GM23338 (cell line): ENCODE data around the gene SLIT1. TPM values are rescaled to one million over a fixed set of nuclear protein-coding genes. Genes with fewer than 3 reads are reported as not detected.

Experiments
- ATAC-seq: fragments of 200-7000 bp; cut with Tn5 transposase; 3 replicates; pipeline ENCODE4 v1.9.1; 2020
- DNase-seq: peaks from one replicate; pipeline ENCODE4 v3.0.0-alpha.2; 2015; ENCODE audit warnings: low spot score
- H2AFZ ChIP-seq: fragments of 200-600 bp; sonication (generic); 2 replicates; pipeline ENCODE4 v1.8.0; 2016; ENCODE audit warnings: antibody characterized with exemption, mild to moderate bottlenecking, moderate library complexity
- H3F3A ChIP-seq: fragments of 200-600 bp; sonication (generic); replicated peaks from 2 replicates; pipeline ENCODE4 v1.8.0; 2017; ENCODE audit warnings: antibody characterized with exemption, mixed run types, low read depth
- H3K27ac ChIP-seq: fragments of 200-600 bp; sonication (generic); 2 replicates; pipeline ENCODE4 v1.6.1; 2016; ENCODE audit warnings: low read depth
- H3K27me3 ChIP-seq: fragments of 200-600 bp; sonication (generic); 2 replicates; pipeline ENCODE4 v1.8.0; 2016; ENCODE audit warnings: mild to moderate bottlenecking, mixed run types, moderate library complexity; ENCODE audit not compliant: insufficient read depth
- H3K36me3 ChIP-seq: fragments of 200-600 bp; sonication (generic); 2 replicates; pipeline ENCODE4 v1.8.0; 2016; ENCODE audit warnings: mild to moderate bottlenecking; ENCODE audit not compliant: insufficient read depth
- H3K4me1 ChIP-seq: fragments of 200-600 bp; sonication (generic); 2 replicates; pipeline ENCODE4 v1.8.0; 2016; ENCODE audit warnings: mild to moderate bottlenecking, moderate library complexity; ENCODE audit not compliant: insufficient read depth
- H3K4me2 ChIP-seq: fragments of 200-600 bp; sonication (generic); 2 replicates; pipeline ENCODE4 v1.7.1; 2017; ENCODE audit warnings: mixed run types
- H3K4me3 ChIP-seq: fragments of 200-600 bp; sonication (generic); 2 replicates; pipeline ENCODE4 v1.6.1; 2016; ENCODE audit warnings: mixed run types
- H3K79me2 ChIP-seq: fragments of 200-600 bp; sonication (generic); replicated peaks from 2 replicates; pipeline ENCODE4 v1.8.0; 2017; ENCODE audit warnings: mild to moderate bottlenecking; ENCODE audit not compliant: insufficient read depth
- H3K9me2 ChIP-seq: fragments of 200-600 bp; sonication (generic); 2 replicates; pipeline ENCODE4 v1.8.0; 2017; ENCODE audit not compliant: insufficient read depth
- H4K20me1 ChIP-seq: fragments of 200-600 bp; sonication (generic); replicated peaks from 2 replicates; pipeline ENCODE4 v1.8.0; 2017; ENCODE audit warnings: mild to moderate bottlenecking; ENCODE audit not compliant: insufficient read depth
- H3K27ac Mint-ChIP-seq: 2 replicates; pipeline ENCODE4 v1.8.0; 2020; ENCODE audit warnings: inconsistent platforms, mild to moderate bottlenecking, moderate library complexity, mixed read lengths
- H3K27me3 Mint-ChIP-seq: 3 replicates; pipeline ENCODE4 v1.8.0; 2022; ENCODE audit warnings: low read depth, mild to moderate bottlenecking, moderate library complexity, mixed read lengths, inconsistent platforms; ENCODE audit not compliant: insufficient read depth, poor library complexity
- H3K36me3 Mint-ChIP-seq: 3 replicates; pipeline ENCODE4 v1.8.0; 2021; ENCODE audit warnings: low read depth, mild to moderate bottlenecking, inconsistent platforms, moderate library complexity, mixed read lengths
- H3K4me1 Mint-ChIP-seq: 3 replicates; pipeline ENCODE4 v1.8.0; 2020; ENCODE audit warnings: mild to moderate bottlenecking, inconsistent platforms, mixed read lengths
- H3K4me3 Mint-ChIP-seq: 3 replicates; pipeline ENCODE4 v1.8.0; 2021; ENCODE audit warnings: moderate library complexity, mild to moderate bottlenecking, inconsistent platforms, mixed read lengths
- H3K9me3 Mint-ChIP-seq: 3 replicates; pipeline ENCODE4 v1.8.0; 2020; ENCODE audit warnings: moderate library complexity, mild to moderate bottlenecking, inconsistent platforms, mixed read lengths
- CREB1 ChIP-seq: fragments of 250-450 bp; sonication (Bioruptor Pico); IDR thresholded peaks from 2 replicates; pipeline ENCODE4 v1.5.0; 2020; ENCODE audit warnings: low read depth, mild to moderate bottlenecking, moderate library complexity
- CTCF ChIP-seq, 2 experiments: fragments of 200-600 bp in 1 of 2; sonication (generic) in 1 of 2; conservative IDR thresholded peaks; 2 replicates each; pipeline versions ENCODE4 v1.5.1 to v1.6.1; 2016 to 2017; ENCODE audit warnings: antibody characterized with exemption in 2 of 2, low read depth in 2 of 2, mild to moderate bottlenecking in 2 of 2, moderate library complexity in 1 of 2
- ETS1 ChIP-seq: IDR thresholded peaks from 2 replicates; pipeline ENCODE4 v1.6.1; 2016; ENCODE audit warnings: antibody characterized with exemption
- EZH2 ChIP-seq: fragments of 200-600 bp; sonication (generic); IDR thresholded peaks from one replicate; pipeline ENCODE4 v1.8.0; 2017; ENCODE audit warnings: antibody characterized with exemption, mild to moderate bottlenecking, low read depth; ENCODE audit not compliant: unreplicated experiment
- EZH2phosphoT487 ChIP-seq: fragments of 200-600 bp; sonication (generic); IDR thresholded peaks from one replicate; pipeline ENCODE4 v1.8.1; 2018; ENCODE audit warnings: antibody characterized with exemption; ENCODE audit not compliant: unreplicated experiment
- JUNB ChIP-seq: IDR thresholded peaks from one replicate; pipeline ENCODE4 v1.6.1; 2016; ENCODE audit warnings: antibody characterized with exemption; ENCODE audit not compliant: unreplicated experiment
- NANOG ChIP-seq: IDR thresholded peaks from 2 replicates; pipeline ENCODE4 v1.6.1; 2016; ENCODE audit warnings: antibody characterized with exemption, borderline replicate concordance
- POLR2AphosphoS5 ChIP-seq: IDR thresholded peaks from 2 replicates; pipeline ENCODE4 v1.6.1; 2016; ENCODE audit warnings: antibody characterized with exemption, low read depth
- REST ChIP-seq: IDR thresholded peaks from one replicate; pipeline ENCODE4 v1.6.1; 2018; ENCODE audit warnings: antibody characterized with exemption; ENCODE audit not compliant: unreplicated experiment
- STAT1 ChIP-seq: IDR thresholded peaks from one replicate; pipeline ENCODE4 v1.6.1; 2016; ENCODE audit warnings: antibody characterized with exemption; ENCODE audit not compliant: unreplicated experiment
- ZNF114 ChIP-seq: fragments of 250-450 bp; sonication (Bioruptor Pico); IDR thresholded peaks from 2 replicates; pipeline ENCODE4 v1.5.0; 2020; ENCODE audit warnings: mild to moderate bottlenecking, moderate library complexity
- ZNF331 ChIP-seq: fragments of 250-450 bp; sonication (Bioruptor Pico); IDR thresholded peaks from 2 replicates; pipeline ENCODE4 v1.5.0; 2020; ENCODE audit warnings: low read depth, mild to moderate bottlenecking, moderate library complexity
- ZNF462 ChIP-seq: fragments of 250-450 bp; sonication (Bioruptor Pico); IDR thresholded peaks from 2 replicates; pipeline ENCODE4 v1.5.0; 2020; ENCODE audit warnings: mild to moderate bottlenecking, moderate library complexity
- polyA plus RNA-seq: library from polyadenylated mRNA; unstranded; fragments of >200 nt; fragmentation: Nextera tagmentation; extraction: Ambion mirVana; gene quantifications from 2 replicates; pipeline ENCODE4 v1.2.1, GENCODE V29; 2016
- total RNA-seq: library from RNA; depleted of rRNA; stranded (reverse); fragments of >200 nt; shearing (Covaris generic); gene quantifications from 2 replicates; pipeline ENCODE4 v1.2.3, GENCODE V29; 2014

The SLIT1 gene
- total and polyA plus RNA-seq, 2 experiments from 2014 or later = 0.76 to 1.7 TPM

- Histone ChIP-seq H3K79me2 (no peaks in the 10 kb centered on the region), H3K4me3 (no peak overlapping the region), H3K4me2 (no peak overlapping the region), H3K27me3 (no peaks in the 10 kb centered on the region), H2AFZ (peak overlapping the region; percentile 99), H3K9me2 (no peaks in the 10 kb centered on the region), H3K27ac (no peak overlapping the region), H3K36me3 (no peaks in the 10 kb centered on the region), H3K4me1 (peaks cover 15% of the 10 kb centered on the region), H4K20me1 (no peaks in the 10 kb centered on the region), H3F3A (no peaks in the 10 kb centered on the region)
- no peak overlapping the region for H3K4me3 Mint-ChIP-seq
- DNase-seq (no peak), ATAC-seq (no peak)
- peaks cover 28% of the 10 kb centered on the region for H3K4me1 Mint-ChIP-seq
- H3K27me3 Mint-ChIP-seq = peaks cover 6% of the 10 kb centered on the region
- H3K36me3 Mint-ChIP-seq = no peaks in the 10 kb centered on the region
- no peak for TF ChIP-seq CTCF (conservative IDR thresholded peaks at IDR 0.05; ENCODE audit: low read depth in 2 of 2)
- TF ChIP-seq ZNF331 (CRISPR knock-in tag) = no peak
- TF ChIP-seq CREB1 (CRISPR knock-in tag) = no peak
- no peak for TF ChIP-seq ZNF114
- no peak for TF ChIP-seq EZH2
- no peak for TF ChIP-seq NANOG
- no peak for TF ChIP-seq STAT1
- no peak for TF ChIP-seq ZNF462
- no peak for TF ChIP-seq JUNB
- no peak for TF ChIP-seq REST
- TF ChIP-seq POLR2AphosphoS5 = no peak
- no peak for TF ChIP-seq ETS1
- TF ChIP-seq EZH2phosphoT487 = no peak
- H3K27ac Mint-ChIP-seq = no peak overlapping the region
- H3K9me3 Mint-ChIP-seq = no peaks in the 10 kb centered on the region
Observed at GRCh38 chr10:97139651-97140048, 46.1 kb downstream of the SLIT1 start.
